ENCODE measurements around the gene TTC36. TPM values are rescaled to one million over a fixed set of nuclear protein-coding genes. Genes with fewer than 3 reads are reported as not detected.
"Not testable (repeated sequence)": the region's sequence is repeated elsewhere in the genome, so short reads cannot be mapped to it uniquely, and the experiment has no call there.

TTC36 gene
- total RNA-seq, 1 experiment from 2014 or later = 1.2 TPM

DNA sequence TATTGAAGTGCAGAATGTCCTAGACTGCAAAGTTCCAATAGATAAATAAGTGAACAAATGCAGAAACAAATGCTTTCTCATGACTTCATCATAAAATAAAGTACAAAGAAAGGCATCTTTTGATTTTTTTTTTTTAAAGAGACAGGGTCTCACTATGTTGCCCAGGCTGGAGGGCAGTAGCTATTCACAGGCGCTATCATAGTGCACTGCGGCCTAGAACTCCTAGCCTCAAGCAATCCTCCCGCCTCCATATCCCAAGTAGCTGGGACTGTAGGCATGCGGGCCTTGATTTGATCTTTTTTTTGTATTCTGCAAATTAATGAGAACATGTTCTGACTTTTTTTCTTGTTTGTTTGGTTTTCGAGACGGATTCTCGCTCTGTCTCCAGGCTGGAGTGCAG, 47.4 kb downstream of the TTC36 start:
- intact Hi-C loops (cut with micrococcal nuclease; ENCODE audit: unreplicated experiment) (no loop called here), in situ Hi-C loops (cut with HindIII; ENCODE audit: low pct_unique_long_range_greater_than_20kb, low sequenced_read_pairs) (loop anchor here (5.0 kb wide), 1 partner anchor 47 kb away; the partner anchor contains the start of gene TTC36)
- ChIA-PET POLR2A (no interaction called here), CTCF (no interaction called here)
- no peak overlapping the region for H3K4me3 ChIP-seq (ENCODE audit: low read depth in 2 of 2, low read length in 2 of 2)
- H3K9me3 ChIP-seq (ENCODE audit: control insufficient read depth, insufficient read depth, low read depth, low read length) = no peaks in the 10 kb centered on the region
- no peak for DNase-seq (ENCODE audit: low read depth, low spot score)
- no peak overlapping the region for H3K27ac ChIP-seq (ENCODE audit: low read length)
- no peaks in the 10 kb centered on the region; the same call in none of the 2 replicates for H3K36me3 ChIP-seq (ENCODE audit: control insufficient read depth, insufficient read depth, low read length)
- no TSS peak for BruUV-seq (replicated peaks)
- H3K27me3 ChIP-seq (ENCODE audit: control insufficient read depth, insufficient read depth, low read length) = no peaks in the 10 kb centered on the region
- peaks cover 28% of the 10 kb centered on the region for H3K4me1 ChIP-seq (ENCODE audit: control insufficient read depth, insufficient read depth, low read length)
- ATAC-seq = no peak
- TF ChIP-seq, protein P1, sequence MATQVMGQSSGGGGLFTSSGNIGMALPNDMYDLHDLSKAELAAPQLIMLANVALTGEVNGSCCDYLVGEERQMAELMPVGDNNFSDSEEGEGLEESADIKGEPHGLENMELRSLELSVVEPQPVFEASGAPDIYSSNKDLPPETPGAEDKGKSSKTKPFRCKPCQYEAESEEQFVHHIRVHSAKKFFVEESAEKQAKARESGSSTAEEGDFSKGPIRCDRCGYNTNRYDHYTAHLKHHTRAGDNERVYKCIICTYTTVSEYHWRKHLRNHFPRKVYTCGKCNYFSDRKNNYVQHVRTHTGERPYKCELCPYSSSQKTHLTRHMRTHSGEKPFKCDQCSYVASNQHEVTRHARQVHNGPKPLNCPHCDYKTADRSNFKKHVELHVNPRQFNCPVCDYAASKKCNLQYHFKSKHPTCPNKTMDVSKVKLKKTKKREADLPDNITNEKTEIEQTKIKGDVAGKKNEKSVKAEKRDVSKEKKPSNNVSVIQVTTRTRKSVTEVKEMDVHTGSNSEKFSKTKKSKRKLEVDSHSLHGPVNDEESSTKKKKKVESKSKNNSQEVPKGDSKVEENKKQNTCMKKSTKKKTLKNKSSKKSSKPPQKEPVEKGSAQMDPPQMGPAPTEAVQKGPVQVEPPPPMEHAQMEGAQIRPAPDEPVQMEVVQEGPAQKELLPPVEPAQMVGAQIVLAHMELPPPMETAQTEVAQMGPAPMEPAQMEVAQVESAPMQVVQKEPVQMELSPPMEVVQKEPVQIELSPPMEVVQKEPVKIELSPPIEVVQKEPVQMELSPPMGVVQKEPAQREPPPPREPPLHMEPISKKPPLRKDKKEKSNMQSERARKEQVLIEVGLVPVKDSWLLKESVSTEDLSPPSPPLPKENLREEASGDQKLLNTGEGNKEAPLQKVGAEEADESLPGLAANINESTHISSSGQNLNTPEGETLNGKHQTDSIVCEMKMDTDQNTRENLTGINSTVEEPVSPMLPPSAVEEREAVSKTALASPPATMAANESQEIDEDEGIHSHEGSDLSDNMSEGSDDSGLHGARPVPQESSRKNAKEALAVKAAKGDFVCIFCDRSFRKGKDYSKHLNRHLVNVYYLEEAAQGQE (IDR thresholded peaks at IDR 0.05; ENCODE audit: insufficient read depth in 1 of 2, low read depth in 2 of 2, low read length in 1 of 2) = no peak
- TF ChIP-seq TCF7L2 (IDR thresholded peaks at IDR 0.05; ENCODE audit: low read depth, low read length) (no peak), POLR2AphosphoS5 (IDR thresholded peaks at IDR 0.05; ENCODE audit: low read depth, low read length) (no peak), SIN3A (IDR thresholded peaks at IDR 0.05; ENCODE audit: borderline replicate concordance, insufficient read depth, low read depth, low read length) (no peak), CTCF (IDR thresholded peaks at IDR 0.05) (no peak)

DNA sequence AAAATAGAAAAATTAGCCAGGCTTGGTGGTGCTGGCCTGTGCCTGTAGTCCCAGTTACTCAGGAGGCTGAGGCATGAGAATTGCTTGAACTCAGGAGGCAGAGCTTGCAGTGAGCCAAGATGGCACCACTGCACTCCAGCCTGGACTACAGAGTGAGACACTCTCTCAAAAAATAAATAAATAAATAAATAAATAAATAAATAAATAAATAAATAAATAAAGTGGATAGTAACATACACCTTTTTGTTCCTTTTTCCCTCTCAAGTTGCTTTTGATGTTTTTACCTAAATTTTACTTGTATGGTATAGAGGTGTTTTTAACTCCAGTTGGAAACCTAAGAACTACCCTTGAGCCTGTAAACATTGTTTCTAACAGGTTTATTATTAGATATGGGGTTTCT, 50.7 kb downstream of the TTC36 start:
- peaks cover 28% of the 10 kb centered on the region for H3K4me1 ChIP-seq (ENCODE audit: control insufficient read depth, insufficient read depth, low read length)
- H3K4me3 ChIP-seq (ENCODE audit: low read depth in 2 of 2, low read length in 2 of 2); CTCF ChIA-PET; DNase-seq (ENCODE audit: low read depth, low spot score); ATAC-seq; H3K9me3 ChIP-seq (ENCODE audit: control insufficient read depth, insufficient read depth, low read depth, low read length); BruUV-seq (replicated peaks); H3K27ac ChIP-seq (ENCODE audit: low read length); POLR2A ChIA-PET; H3K36me3 ChIP-seq (ENCODE audit: control insufficient read depth, insufficient read depth, low read length); H3K27me3 ChIP-seq (ENCODE audit: control insufficient read depth, insufficient read depth, low read length); intact Hi-C loops (cut with micrococcal nuclease; ENCODE audit: unreplicated experiment): not testable (repeated sequence)
- in situ Hi-C loops (cut with HindIII; ENCODE audit: low pct_unique_long_range_greater_than_20kb, low sequenced_read_pairs) = loop anchor here (5.0 kb wide), 1 partner anchor 51 kb away; the partner anchor contains the start of gene TTC36

Other genes starting within 250 kb of the TTC36 start
- 0.51 TPM for gene CD3E, start 222.7 kb upstream of the TTC36 start, total RNA-seq (2021; ENCODE audit: unreplicated experiment)
- 0.39 TPM for gene CD3D, start 184.8 kb upstream of the TTC36 start, total RNA-seq (2021; ENCODE audit: unreplicated experiment)
- gene CD3G, start 183.1 kb upstream of the TTC36 start, total RNA-seq (2021; ENCODE audit: unreplicated experiment) = 0.15 TPM
- 57.9 TPM for gene UBE4A, start 167.9 kb upstream of the TTC36 start, total RNA-seq (2021; ENCODE audit: unreplicated experiment)
- 504 TPM for gene ATP5MG, start 125.9 kb upstream of the TTC36 start, total RNA-seq (2021; ENCODE audit: unreplicated experiment)
- gene KMT2A, start 91.0 kb upstream of the TTC36 start, total RNA-seq (2021; ENCODE audit: unreplicated experiment) = 139 TPM
- 6.7 TPM for gene TMEM25, start 3.7 kb downstream of the TTC36 start, total RNA-seq (2021; ENCODE audit: unreplicated experiment)
- gene IFT46, start 38.5 kb downstream of the TTC36 start, total RNA-seq (2021; ENCODE audit: unreplicated experiment) = 2.5 TPM
- gene ARCN1, start 44.9 kb downstream of the TTC36 start, total RNA-seq (2021; ENCODE audit: unreplicated experiment) = 197 TPM
- 97.7 TPM for gene PHLDB1, start 80.1 kb downstream of the TTC36 start, total RNA-seq (2021; ENCODE audit: unreplicated experiment)
- 0.05 TPM for gene TREH, start 152.2 kb downstream of the TTC36 start, total RNA-seq (2021; ENCODE audit: unreplicated experiment)

All from Panc1 (cell line).